GM12878 (cell line): ENCODE data around the gene MYO7B. TPM values are rescaled to one million over a fixed set of nuclear protein-coding genes. Genes with fewer than 3 reads are reported as not detected.

Experiments used
- ATAC-seq: fragments of 200-7000 bp; cut with Tn5 transposase; 3 replicates; pipeline ENCODE4 v1.9.1; 2020; ENCODE audit warnings: mild to moderate bottlenecking, moderate library complexity
- BruUV-seq: library from RNA; stranded (reverse); fragments of 400-500 nt; replicated peaks from 2 replicates; lab custom pipeline; 2021; lab: Mats Ljungman, UMichigan
- CTCF ChIA-PET: fragments of 300-600 bp; sonication (Branson Sonifier 250); formaldehyde crosslinking; extraction: SDS; loops from one replicate; lab custom pipeline; 2021; ENCODE audit warnings: inconsistent platforms; lab: Yijun Ruan, JAX
- POLR2A ChIA-PET: fragments of 350-600 bp; formaldehyde crosslinking; extraction: SDS; loops from one replicate; lab custom pipeline; 2021; ENCODE audit warnings: inconsistent platforms; lab: Charles Lee
- RAD21 ChIA-PET: fragments of 300-600 bp; sonication (Branson Sonifier 250); formaldehyde crosslinking; loops from one replicate; lab custom pipeline; 2023; ENCODE audit warnings: antibody characterized with exemption; ENCODE audit not compliant: unreplicated experiment; lab: Charles Lee
- SMC1A ChIA-PET: fragments of 300-600 bp; sonication (Branson Sonifier 250); formaldehyde crosslinking; loops from one replicate; lab custom pipeline; 2023; ENCODE audit not compliant: unreplicated experiment, uncharacterized antibody; lab: Charles Lee
- DNase-seq: peaks from one replicate; pipeline ENCODE4 v3.0.0-alpha.2; 2011; ENCODE audit warnings: low read depth, low spot score
- FAIRE-seq: peaks from 3 replicates; lab custom pipeline; 2011; peaks lifted over from hg19 to GRCh38; lab: Jason Lieb, UNC
- H2AFZ ChIP-seq: 2 replicates; pipeline ENCODE4 v1.6.0; 2011; ENCODE audit warnings: low read depth, low read length, control low read depth; ENCODE audit not compliant: control insufficient read depth
- H3K27ac ChIP-seq: 2 replicates; pipeline ENCODE4 v1.5.1; 2011; ENCODE audit warnings: control low read depth; ENCODE audit not compliant: control insufficient read depth, insufficient read depth
- H3K27me3 ChIP-seq, 2 experiments: replicated peaks in 1 of 2; 2 replicates each; pipeline versions ENCODE4 v1.6.0 to v1.6.1; 2011; ENCODE audit warnings: low read length in 1 of 2; ENCODE audit not compliant: control insufficient read depth in 2 of 2, insufficient read depth in 2 of 2
- H3K36me3 ChIP-seq, 2 experiments: 2 replicates each; pipeline ENCODE4 v1.5.1; 2011; ENCODE audit warnings: low read length in 1 of 2; ENCODE audit not compliant: control insufficient read depth in 2 of 2, insufficient read depth in 2 of 2
- H3K4me1 ChIP-seq: 2 replicates; pipeline ENCODE4 v1.6.1; 2011; ENCODE audit warnings: mild to moderate bottlenecking, low read length, moderate library complexity, mixed read lengths; ENCODE audit not compliant: control insufficient read depth, insufficient read depth
- H3K4me2 ChIP-seq: 2 replicates; pipeline ENCODE4 v1.6.0; 2011; ENCODE audit warnings: control low read depth; ENCODE audit not compliant: control insufficient read depth, insufficient read depth
- H3K4me3 ChIP-seq: fragments of 200-600 bp; sonication (generic); 2 replicates; pipeline ENCODE4 v1.5.1; 2016
- H3K79me2 ChIP-seq: 2 replicates; pipeline ENCODE4 v1.6.0; 2011; ENCODE audit warnings: low read length; ENCODE audit not compliant: control insufficient read depth, insufficient read depth
- H3K9ac ChIP-seq: 2 replicates; pipeline ENCODE4 v1.8.0; 2011; ENCODE audit warnings: low read length, control low read depth, mixed read lengths; ENCODE audit not compliant: control insufficient read depth, insufficient read depth
- H3K9me3 ChIP-seq: replicated peaks from 3 replicates; pipeline ENCODE4 v1.5.1; 2011; ENCODE audit warnings: mild to moderate bottlenecking, low read length; ENCODE audit not compliant: control insufficient read depth, insufficient read depth
- H4K20me1 ChIP-seq: 2 replicates; pipeline ENCODE4 v1.6.0; 2011; ENCODE audit not compliant: control insufficient read depth, insufficient read depth
- CBX3 ChIP-seq: fragments of 200-600 bp; sonication (generic); IDR thresholded peaks from 2 replicates; pipeline ENCODE4 v1.6.1; 2016; ENCODE audit warnings: low read depth, borderline replicate concordance
- EED ChIP-seq: sonication (generic); IDR thresholded peaks from 2 replicates; pipeline ENCODE4 v1.6.1; 2016; ENCODE audit warnings: antibody characterized with exemption, low read depth
- PAX5 ChIP-seq: IDR thresholded peaks from 2 replicates; pipeline ENCODE4 v1.6.1; 2011; ENCODE audit warnings: low read depth, low read length, borderline replicate concordance
- POLR2A ChIP-seq: IDR thresholded peaks from 2 replicates; pipeline ENCODE4 v1.6.1; 2011; ENCODE audit warnings: low read depth, mild to moderate bottlenecking, low read length
- RAD21 ChIP-seq: IDR thresholded peaks from 2 replicates; pipeline ENCODE4 v1.6.1; 2011; ENCODE audit warnings: mild to moderate bottlenecking, low read depth, low read length, moderate library complexity; ENCODE audit not compliant: insufficient read depth
- SMC3 ChIP-seq: IDR thresholded peaks from 2 replicates; pipeline ENCODE4 v1.6.1; 2011; ENCODE audit warnings: low read length, improper control_type of control experiment, borderline replicate concordance
- SREBF2 ChIP-seq: IDR thresholded peaks from 2 replicates; pipeline ENCODE4 v1.6.1; 2012; ENCODE audit warnings: mild to moderate bottlenecking, low read length
- TCF12 ChIP-seq: IDR thresholded peaks from 2 replicates; pipeline ENCODE4 v1.6.1; 2011; ENCODE audit warnings: low read depth, mild to moderate bottlenecking, low read length
- TCF3 ChIP-seq: IDR thresholded peaks from 2 replicates; pipeline ENCODE4 v1.6.1; 2012; ENCODE audit warnings: low read depth, mild to moderate bottlenecking, low read length, borderline replicate concordance; ENCODE audit not compliant: insufficient read depth
- WGBS: methylation state at CpG from one replicate; pipeline ENCODE4 v1.1.6; 2016; ENCODE audit warnings: low lambda C conversion rate; ENCODE audit not compliant: insufficient replicate concordance, insufficient coverage; ENCODE audit errors: missing lambda C conversion rate; 5-methylcytosine and 5-hydroxymethylcytosine counted together
- in situ Hi-C: fragments of 300-500 bp; cut with MboI; formaldehyde crosslinking; loops from 9 replicates; pipeline ENCODE4 v1.14.3; 2018; ENCODE audit warnings: mixed read lengths
- intact Hi-C: fragments of 100-400 bp; cut with micrococcal nuclease; formaldehyde crosslinking; loops from one replicate; pipeline ENCODE4 v1.14.2; 2022; ENCODE audit not compliant: unreplicated experiment
- polyA plus RNA-seq, 11 experiments: library from polyadenylated mRNA; depleted of rRNA in 4 of 11; unstranded in 6 of 11; stranded (reverse) in 5 of 11; fragments of >200 nt; fragmentation: Nextera tagmentation in 4 of 11; fragmentation: Illumina TruSeq in 1 of 11; extraction: Ambion mirVana in 4 of 11; extraction: Trizol in 1 of 11; gene quantifications; 1 replicate in 1 of 11; 2 replicates in 10 of 11; pipeline versions ENCODE4 v1.2.1 to v1.2.3, GENCODE V29; 2011 to 2016; ENCODE audit warnings: inconsistent platforms in 2 of 11, missing spikeins in 2 of 11, low read depth in 1 of 11
- total RNA-seq, 4 experiments: library from RNA; depleted of rRNA in 3 of 4; stranded (reverse); fragments of >200 nt in 3 of 4; fragmentation: Illumina TruSeq in 1 of 4; extraction: Trizol in 1 of 4; gene quantifications; 2 replicates each; pipeline versions ENCODE4 v1.2.1 to v1.2.3, GENCODE V29; 2013 to 2021
- TF ChIP-seq, protein P1 (sequence below), 3 experiments: IDR thresholded peaks in 2 of 3; conservative IDR thresholded peaks in 1 of 3; 2 replicates each; pipeline ENCODE4 v1.5.1; 2011; ENCODE audit warnings: low read depth in 3 of 3, low read length in 3 of 3, mild to moderate bottlenecking in 3 of 3, control low read depth in 2 of 3, moderate library complexity in 2 of 3, inconsistent platforms in 1 of 3, mixed read lengths in 1 of 3; ENCODE audit not compliant: control insufficient read depth in 2 of 3, insufficient read depth in 1 of 3; ENCODE audit errors: extremely low read depth in 1 of 3

Gene MYO7B
- total and polyA plus RNA-seq, 10 of the 15 experiments (the other 5 are each of a cell fraction or from before 2014, with no cell fraction given) = 0.08 to 4.8 (median 1.2) TPM

- Histone ChIP-seq H3K4me1 (no peaks in the 10 kb centered on the region), H3K36me3 (no peaks in the 10 kb centered on the region), H3K27me3 (no peaks in the 10 kb centered on the region), H2AFZ (peak overlapping the region; percentile 51), H4K20me1 (no peaks in the 10 kb centered on the region), H3K4me2 (no peak overlapping the region), H3K27ac (no peak overlapping the region)
- 60% methylated on average over 25 of the region's 25 CpGs for WGBS
- SMC1A ChIA-PET = no interaction called here
- in situ Hi-C loops = no loop called here
- RAD21 ChIA-PET = interaction anchor here (1.1 to 2.2 kb wide), 2 partner anchors 14 to 49 kb away, joined by 3 to 8 read pairs; no protein-coding TSS in a partner anchor
- intact Hi-C loops = no loop called here
- CTCF ChIA-PET = interaction anchor here (0.6 to 1.9 kb wide), 7 partner anchors 8 to 615 kb away, joined by 3 to 12 read pairs (median 3); no protein-coding TSS in a partner anchor
- TF ChIP-seq PAX5 (no peak), POLR2A (peak; percentile 48; the same call in 1 of the 2 replicates), SMC3 (0 out of 2 replicates have a peak, but pooled peaks have one; percentile 8), SREBF2 (no peak), EED (0 out of 2 replicates have a peak, but pooled peaks have one; percentile 7), TCF12 (peak; percentile 95), RAD21 (peak; percentile 42), TCF3 (peak; percentile 89), CBX3 (no peak)
- TF ChIP-seq, protein P1, sequence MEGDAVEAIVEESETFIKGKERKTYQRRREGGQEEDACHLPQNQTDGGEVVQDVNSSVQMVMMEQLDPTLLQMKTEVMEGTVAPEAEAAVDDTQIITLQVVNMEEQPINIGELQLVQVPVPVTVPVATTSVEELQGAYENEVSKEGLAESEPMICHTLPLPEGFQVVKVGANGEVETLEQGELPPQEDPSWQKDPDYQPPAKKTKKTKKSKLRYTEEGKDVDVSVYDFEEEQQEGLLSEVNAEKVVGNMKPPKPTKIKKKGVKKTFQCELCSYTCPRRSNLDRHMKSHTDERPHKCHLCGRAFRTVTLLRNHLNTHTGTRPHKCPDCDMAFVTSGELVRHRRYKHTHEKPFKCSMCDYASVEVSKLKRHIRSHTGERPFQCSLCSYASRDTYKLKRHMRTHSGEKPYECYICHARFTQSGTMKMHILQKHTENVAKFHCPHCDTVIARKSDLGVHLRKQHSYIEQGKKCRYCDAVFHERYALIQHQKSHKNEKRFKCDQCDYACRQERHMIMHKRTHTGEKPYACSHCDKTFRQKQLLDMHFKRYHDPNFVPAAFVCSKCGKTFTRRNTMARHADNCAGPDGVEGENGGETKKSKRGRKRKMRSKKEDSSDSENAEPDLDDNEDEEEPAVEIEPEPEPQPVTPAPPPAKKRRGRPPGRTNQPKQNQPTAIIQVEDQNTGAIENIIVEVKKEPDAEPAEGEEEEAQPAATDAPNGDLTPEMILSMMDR (IDR thresholded peaks at IDR 0.05 in 2 of 3, conservative IDR thresholded peaks at IDR 0.05 in 1 of 3; ENCODE audit: control insufficient read depth in 2 of 3, extremely low read depth in 1 of 3, insufficient read depth in 1 of 3, low read depth in 3 of 3, low read length in 3 of 3) = peak; percentile 5 to 22 (median 15); a peak in 2 of 6 replicates
- TF ChIP-seq, all 136 proteins: peak for 7
- H3K9ac ChIP-seq = no peak overlapping the region
- POLR2A ChIA-PET = no interaction called here
- ATAC-seq (peak; percentile 41), DNase-seq (no peak), FAIRE-seq (no peak)
- no TSS peak for BruUV-seq
- H3K79me2 ChIP-seq = no peaks in the 10 kb centered on the region
- H3K4me3 ChIP-seq = no peak overlapping the region
- H3K9me3 ChIP-seq = no peaks in the 10 kb centered on the region
These were observed 104.9 kb downstream of the MYO7B start for GRCh38 chr2:127640082-127641072.
